HL-60 (cell line): Measurements from ENCODE around the gene TMEM140.

ENCODE experiments used
- CTCF ChIP-seq: IDR thresholded peaks from one replicate; pipeline ENCODE4 v1.5.1; 2011; ENCODE audit warnings: low read length, control low read depth, inconsistent platforms; ENCODE audit not compliant: insufficient read depth
- POLR2AphosphoS5 ChIP-seq: IDR thresholded peaks from 2 replicates; pipeline ENCODE4 v1.6.1; 2012; ENCODE audit warnings: low read depth
- REST ChIP-seq: IDR thresholded peaks from 2 replicates; pipeline ENCODE4 v1.6.1; 2012; ENCODE audit warnings: low read depth; ENCODE audit not compliant: insufficient replicate concordance

- no peak for TF ChIP-seq POLR2AphosphoS5
- no peak for TF ChIP-seq CTCF
- TF ChIP-seq REST = no peak
Measured at GRCh38 chr7:135168489-135169140, 20.7 kb downstream of the TMEM140 start.
